IMR-90 (cell line): ENCODE data around the gene CREBZF. TPM values are rescaled to one million over a fixed set of nuclear protein-coding genes. Genes with fewer than 3 reads are reported as not detected.
"Not testable (repeated sequence)": the region's sequence is repeated elsewhere in the genome, so short reads cannot be mapped to it uniquely, and the experiment has no call there.

Source experiments
- ATAC-seq: fragments of 200-7000 bp; cut with Tn5 transposase; 2 replicates; pipeline ENCODE4 v1.9.1; 2020; ENCODE audit warnings: low read depth, mild to moderate bottlenecking, moderate library complexity
- BruUV-seq: library from RNA; stranded (reverse); fragments of 400-500 nt; replicated peaks from 2 replicates; lab custom pipeline; 2021; lab: Mats Ljungman, UMichigan
- CTCF ChIA-PET: fragments of 300-600 bp; formaldehyde crosslinking; extraction: SDS; loops from one replicate; lab custom pipeline; 2021; ENCODE audit warnings: antibody characterized with exemption; lab: Yijun Ruan, JAX
- POLR2A ChIA-PET: fragments of 300-600 bp; sonication (Branson Sonifier 250); formaldehyde crosslinking; loops from one replicate; lab custom pipeline; 2022; ENCODE audit warnings: antibody characterized with exemption; ENCODE audit not compliant: unreplicated experiment; lab: Charles Lee
- DNase-seq: peaks from one replicate; pipeline ENCODE4 v3.0.0; 2013
- H2AFZ ChIP-seq: replicated peaks from 2 replicates; pipeline ENCODE3; 2013; ENCODE audit warnings: low read length, mild to moderate bottlenecking; ENCODE audit not compliant: poor library complexity
- H2AK5ac ChIP-seq: 2 replicates; pipeline ENCODE4 v1.6.1; 2013; ENCODE audit warnings: low read depth, low read length, inconsistent platforms
- H2AK9ac ChIP-seq: replicated peaks from 2 replicates; pipeline ENCODE3; 2013; ENCODE audit warnings: mild to moderate bottlenecking, low read depth, low read length, moderate library complexity; ENCODE audit not compliant: poor library complexity
- H2BK120ac ChIP-seq: 2 replicates; pipeline ENCODE4 v1.6.1; 2013; ENCODE audit warnings: low read depth, low read length, inconsistent platforms
- H2BK15ac ChIP-seq: 3 replicates; pipeline ENCODE4 v1.6.1; 2013; ENCODE audit warnings: low read depth, low read length, inconsistent platforms
- H2BK20ac ChIP-seq: 2 replicates; pipeline ENCODE4 v1.6.1; 2013; ENCODE audit warnings: low read depth, mild to moderate bottlenecking, inconsistent platforms, low read length, moderate library complexity
- H2BK5ac ChIP-seq: 2 replicates; pipeline ENCODE4 v1.6.1; 2013; ENCODE audit warnings: mild to moderate bottlenecking, low read depth, low read length, inconsistent platforms; ENCODE audit not compliant: poor library complexity, severe bottlenecking
- H3K14ac ChIP-seq: replicated peaks from 2 replicates; pipeline ENCODE4 v1.6.1; 2013; ENCODE audit warnings: low read depth, low read length, inconsistent platforms
- H3K18ac ChIP-seq: 2 replicates; pipeline ENCODE4 v1.6.1; 2013; ENCODE audit warnings: low read depth, low read length, control low read depth
- H3K23ac ChIP-seq: 2 replicates; pipeline ENCODE4 v1.6.1; 2013; ENCODE audit warnings: low read depth, low read length, inconsistent platforms
- H3K27ac ChIP-seq: 2 replicates; pipeline ENCODE4 v1.5.1; 2013; ENCODE audit warnings: mild to moderate bottlenecking, control low read depth, low read length; ENCODE audit not compliant: insufficient read depth
- H3K27me3 ChIP-seq: 2 replicates; pipeline ENCODE4 v1.6.1; 2013; ENCODE audit warnings: low read length; ENCODE audit not compliant: control insufficient read depth, insufficient read depth
- H3K36me3 ChIP-seq: 2 replicates; pipeline ENCODE4 v1.6.1; 2013; ENCODE audit warnings: low read length, mixed read lengths; ENCODE audit not compliant: control insufficient read depth, insufficient read depth
- H3K4ac ChIP-seq: 2 replicates; pipeline ENCODE4 v1.6.1; 2013; ENCODE audit warnings: low read depth, low read length, inconsistent platforms
- H3K4me1 ChIP-seq: 2 replicates; pipeline ENCODE4 v1.6.1; 2013; ENCODE audit warnings: low read length, mixed read lengths; ENCODE audit not compliant: control insufficient read depth, insufficient read depth
- H3K4me2 ChIP-seq: 2 replicates; pipeline ENCODE4 v1.6.1; 2013; ENCODE audit warnings: low read depth, mild to moderate bottlenecking, control low read depth, low read length, moderate library complexity
- H3K4me3 ChIP-seq: 2 replicates; pipeline ENCODE4 v1.5.1; 2013; ENCODE audit warnings: low read depth, mild to moderate bottlenecking, control low read depth, low read length, moderate library complexity; ENCODE audit not compliant: insufficient read depth
- H3K56ac ChIP-seq: 2 replicates; pipeline ENCODE4 v1.6.1; 2013; ENCODE audit warnings: low read length, inconsistent platforms; ENCODE audit not compliant: insufficient read depth; ENCODE audit errors: extremely low read depth
- H3K79me1 ChIP-seq, 2 experiments: 2 replicates each; pipeline ENCODE4 v1.6.1; 2013; ENCODE audit warnings: low read length in 2 of 2, inconsistent platforms in 1 of 2, low read depth in 1 of 2
- H3K9ac ChIP-seq: 2 replicates; pipeline ENCODE4 v1.6.1; 2013; ENCODE audit warnings: low read depth, low read length, control low read depth
- H3K9me1 ChIP-seq: 2 replicates; pipeline ENCODE4 v1.6.1; 2013; ENCODE audit warnings: low read length, inconsistent platforms; ENCODE audit not compliant: insufficient read depth
- H3K9me3 ChIP-seq: 2 replicates; pipeline ENCODE4 v1.6.1; 2013; ENCODE audit warnings: low read length; ENCODE audit not compliant: control insufficient read depth, insufficient read depth
- H4K20me1 ChIP-seq: 2 replicates; pipeline ENCODE4 v1.6.1; 2013; ENCODE audit warnings: low read length, inconsistent platforms; ENCODE audit not compliant: insufficient read depth
- H4K5ac ChIP-seq: 2 replicates; pipeline ENCODE4 v1.6.1; 2013; ENCODE audit warnings: mild to moderate bottlenecking, low read depth, low read length, control low read depth
- H4K8ac ChIP-seq, 2 experiments: 2 replicates each; pipeline ENCODE4 v1.6.1; 2013; ENCODE audit warnings: low read depth in 2 of 2, low read length in 2 of 2, control low read depth in 1 of 2, inconsistent platforms in 1 of 2
- H4K91ac ChIP-seq: 2 replicates; pipeline ENCODE4 v1.6.1; 2013; ENCODE audit warnings: low read depth, low read length, inconsistent platforms; ENCODE audit not compliant: insufficient read depth
- dilution Hi-C: fragments of 300-500 bp; cut with HindIII; formaldehyde crosslinking; loops from one replicate; pipeline ENCODE4 v1.14.3; 2018; ENCODE audit warnings: low sequenced_read_pairs; ENCODE audit not compliant: unreplicated experiment
- in situ Hi-C: fragments of 300-500 bp; cut with MboI; formaldehyde crosslinking; loops from 3 replicates; pipeline ENCODE4 v1.14.3; 2019; ENCODE audit warnings: low sequenced_read_pairs, inconsistent platforms, mixed read lengths
- intact Hi-C: fragments of 100-400 bp; cut with micrococcal nuclease; formaldehyde crosslinking; loops from 2 replicates; pipeline ENCODE4 v1.10.0; 2022
- polyA plus RNA-seq, 3 experiments: library from polyadenylated mRNA; depleted of rRNA; stranded (reverse); fragments of >200 nt; gene quantifications; 2 replicates each; pipeline ENCODE4 v1.2.3, GENCODE V29; 2012; ENCODE audit warnings: low replicate concordance in 1 of 3
- total RNA-seq: library from RNA; depleted of rRNA; stranded (reverse); fragments of >200 nt; gene quantifications from 2 replicates; pipeline ENCODE4 v1.2.3, GENCODE V29; 2012

The CREBZF gene
- total and polyA plus RNA-seq, 2 of the 4 experiments (the other 2 are of a cell fraction): 12.5 to 17.7 TPM

DNA sequence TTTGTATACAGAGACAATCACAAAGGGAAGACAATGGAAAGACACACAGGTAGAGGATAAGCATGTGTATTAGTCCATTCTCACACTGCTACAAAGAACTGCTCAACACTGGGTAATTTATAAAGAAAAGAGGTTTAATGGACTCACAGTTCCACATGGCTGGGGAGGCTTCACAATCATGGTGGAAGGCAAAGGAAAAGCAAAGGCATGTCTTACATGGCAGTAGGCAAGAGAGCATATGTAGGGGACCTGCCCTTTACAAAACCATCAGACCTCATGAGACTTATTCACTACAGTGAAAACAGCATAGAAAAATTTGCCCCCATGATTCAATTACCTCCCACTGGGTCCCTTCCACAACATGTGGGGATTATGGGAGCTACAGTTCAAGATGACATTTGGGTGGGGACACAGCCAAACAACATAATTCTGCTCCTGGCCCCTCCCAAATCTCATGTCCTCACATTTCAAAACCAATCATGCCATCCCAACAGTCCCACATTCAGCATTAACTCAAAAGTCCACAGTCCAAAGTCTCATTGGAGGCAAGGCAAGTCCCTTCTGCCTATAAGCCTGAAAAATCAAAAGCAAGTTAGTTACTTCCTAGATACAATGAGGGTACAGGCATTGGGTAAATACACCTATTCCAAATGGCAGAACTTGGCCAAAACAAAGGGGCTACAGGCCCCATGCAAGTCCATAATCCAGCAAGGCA is 6.2 kb upstream of the CREBZF start:
- dilution Hi-C loops, CTCF ChIA-PET: not testable (repeated sequence)

More for the DNA sequence above, 6.2 kb upstream of the CREBZF start:
- H3K56ac ChIP-seq, H3K4me1 ChIP-seq, H2AK9ac ChIP-seq, H4K20me1 ChIP-seq, H3K27me3 ChIP-seq, H3K4ac ChIP-seq, intact Hi-C loops, H3K4me3 ChIP-seq, H3K23ac ChIP-seq, H2AK5ac ChIP-seq, H2BK120ac ChIP-seq, H3K14ac ChIP-seq, POLR2A ChIA-PET, H3K36me3 ChIP-seq, H3K9me1 ChIP-seq, in situ Hi-C loops, BruUV-seq, ATAC-seq, H4K91ac ChIP-seq, H2BK5ac ChIP-seq, H3K4me2 ChIP-seq, H3K9me3 ChIP-seq, H3K27ac ChIP-seq, H4K8ac ChIP-seq, H2AFZ ChIP-seq, H2BK15ac ChIP-seq, H3K9ac ChIP-seq, H2BK20ac ChIP-seq, H4K5ac ChIP-seq, H3K79me1 ChIP-seq, DNase-seq, H3K18ac ChIP-seq: not testable (repeated sequence)
